HepG2 (cell line): ENCODE data around the gene MIER2.

Experiments used
- ATF7 ChIP-seq, 2 experiments: fragments of 450-650 bp in 1 of 2; sonication (generic) in 1 of 2; formaldehyde crosslinking in 1 of 2; IDR thresholded peaks; 2 replicates each; pipeline versions ENCODE4 v1.4.0 to v1.6.1; 2016 to 2020; ENCODE audit warnings: antibody characterized with exemption in 1 of 2, mild to moderate bottlenecking in 1 of 2, missing genetic modification reagents in 1 of 2
- CAMTA2 ChIP-seq: sonication (generic); formaldehyde crosslinking; IDR thresholded peaks from 2 replicates; pipeline ENCODE4 v1.4.0; 2020; ENCODE audit warnings: mild to moderate bottlenecking, missing genetic modification reagents, borderline replicate concordance
- ESRRA ChIP-seq: sonication (generic); formaldehyde crosslinking; IDR thresholded peaks from 2 replicates; pipeline ENCODE4 v1.5.1; 2020; ENCODE audit warnings: mild to moderate bottlenecking, low read depth, missing genetic modification reagents
- POLR2AphosphoS5 ChIP-seq: IDR thresholded peaks from 2 replicates; pipeline ENCODE4 v1.6.1; 2012; ENCODE audit warnings: low read depth, low read length
- RBM22 ChIP-seq: fragments of 200-400 bp; formaldehyde crosslinking; optimal IDR thresholded peaks from 2 replicates; pipeline ENCODE3; 2017; ENCODE audit warnings: mild to moderate bottlenecking, low read length, moderate library complexity
- XRCC5 ChIP-seq: fragments of 200-400 bp; formaldehyde crosslinking; optimal IDR thresholded peaks from 2 replicates; pipeline ENCODE3; 2017; ENCODE audit warnings: mild to moderate bottlenecking, low read length
- TF ChIP-seq, protein P1 (sequence below), 2 experiments: IDR thresholded peaks; 2 replicates each; pipeline ENCODE4 v1.6.1; 2011 to 2012; ENCODE audit warnings: low read length in 2 of 2, borderline replicate concordance in 1 of 2, low read depth in 1 of 2, mild to moderate bottlenecking in 1 of 2, moderate library complexity in 1 of 2
- TF ChIP-seq, protein P2 (sequence below): sonication (generic); formaldehyde crosslinking; IDR thresholded peaks from 2 replicates; pipeline ENCODE4 v1.5.0; 2020; ENCODE audit warnings: mild to moderate bottlenecking, missing genetic modification reagents, moderate library complexity
- TF ChIP-seq, protein P3 (sequence below): sonication (generic); formaldehyde crosslinking; IDR thresholded peaks from 2 replicates; pipeline ENCODE4 v1.4.0; 2020; ENCODE audit warnings: missing genetic modification reagents

DNA sequence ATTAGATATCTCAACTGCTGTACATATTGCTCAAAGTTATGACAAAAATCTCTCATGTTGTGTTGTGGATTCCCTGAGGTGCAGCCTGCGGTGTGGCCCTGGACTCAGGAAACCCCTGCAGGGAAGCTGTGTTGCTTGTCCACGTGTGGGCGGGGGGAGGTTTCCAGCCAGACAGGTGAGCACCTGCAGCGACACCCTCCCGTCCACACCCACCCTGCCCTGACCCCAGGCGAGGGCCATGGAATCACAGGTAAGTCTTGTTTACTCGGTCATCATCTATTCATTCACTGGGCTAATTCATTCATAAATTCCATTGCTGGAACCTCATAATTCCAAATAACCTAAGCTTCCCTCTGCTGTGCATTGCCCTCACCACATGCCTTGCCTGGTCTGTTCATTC lies 67.5 kb downstream of the MIER2 start:
- TF ChIP-seq RBM22 (no peak), XRCC5 (no peak), ESRRA (CRISPR knock-in tag) (no peak), CAMTA2 (no peak), ATF7 (IDR thresholded peaks at IDR 0.05) (no peak), ATF7 (CRISPR knock-in tag; IDR thresholded peaks at IDR 0.05) (no peak), POLR2AphosphoS5 (no peak)
- TF ChIP-seq, protein P1, sequence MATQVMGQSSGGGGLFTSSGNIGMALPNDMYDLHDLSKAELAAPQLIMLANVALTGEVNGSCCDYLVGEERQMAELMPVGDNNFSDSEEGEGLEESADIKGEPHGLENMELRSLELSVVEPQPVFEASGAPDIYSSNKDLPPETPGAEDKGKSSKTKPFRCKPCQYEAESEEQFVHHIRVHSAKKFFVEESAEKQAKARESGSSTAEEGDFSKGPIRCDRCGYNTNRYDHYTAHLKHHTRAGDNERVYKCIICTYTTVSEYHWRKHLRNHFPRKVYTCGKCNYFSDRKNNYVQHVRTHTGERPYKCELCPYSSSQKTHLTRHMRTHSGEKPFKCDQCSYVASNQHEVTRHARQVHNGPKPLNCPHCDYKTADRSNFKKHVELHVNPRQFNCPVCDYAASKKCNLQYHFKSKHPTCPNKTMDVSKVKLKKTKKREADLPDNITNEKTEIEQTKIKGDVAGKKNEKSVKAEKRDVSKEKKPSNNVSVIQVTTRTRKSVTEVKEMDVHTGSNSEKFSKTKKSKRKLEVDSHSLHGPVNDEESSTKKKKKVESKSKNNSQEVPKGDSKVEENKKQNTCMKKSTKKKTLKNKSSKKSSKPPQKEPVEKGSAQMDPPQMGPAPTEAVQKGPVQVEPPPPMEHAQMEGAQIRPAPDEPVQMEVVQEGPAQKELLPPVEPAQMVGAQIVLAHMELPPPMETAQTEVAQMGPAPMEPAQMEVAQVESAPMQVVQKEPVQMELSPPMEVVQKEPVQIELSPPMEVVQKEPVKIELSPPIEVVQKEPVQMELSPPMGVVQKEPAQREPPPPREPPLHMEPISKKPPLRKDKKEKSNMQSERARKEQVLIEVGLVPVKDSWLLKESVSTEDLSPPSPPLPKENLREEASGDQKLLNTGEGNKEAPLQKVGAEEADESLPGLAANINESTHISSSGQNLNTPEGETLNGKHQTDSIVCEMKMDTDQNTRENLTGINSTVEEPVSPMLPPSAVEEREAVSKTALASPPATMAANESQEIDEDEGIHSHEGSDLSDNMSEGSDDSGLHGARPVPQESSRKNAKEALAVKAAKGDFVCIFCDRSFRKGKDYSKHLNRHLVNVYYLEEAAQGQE (IDR thresholded peaks at IDR 0.05; ENCODE audit: borderline replicate concordance in 1 of 2, low read depth in 1 of 2, low read length in 2 of 2): no peak
- TF ChIP-seq, protein P2, sequence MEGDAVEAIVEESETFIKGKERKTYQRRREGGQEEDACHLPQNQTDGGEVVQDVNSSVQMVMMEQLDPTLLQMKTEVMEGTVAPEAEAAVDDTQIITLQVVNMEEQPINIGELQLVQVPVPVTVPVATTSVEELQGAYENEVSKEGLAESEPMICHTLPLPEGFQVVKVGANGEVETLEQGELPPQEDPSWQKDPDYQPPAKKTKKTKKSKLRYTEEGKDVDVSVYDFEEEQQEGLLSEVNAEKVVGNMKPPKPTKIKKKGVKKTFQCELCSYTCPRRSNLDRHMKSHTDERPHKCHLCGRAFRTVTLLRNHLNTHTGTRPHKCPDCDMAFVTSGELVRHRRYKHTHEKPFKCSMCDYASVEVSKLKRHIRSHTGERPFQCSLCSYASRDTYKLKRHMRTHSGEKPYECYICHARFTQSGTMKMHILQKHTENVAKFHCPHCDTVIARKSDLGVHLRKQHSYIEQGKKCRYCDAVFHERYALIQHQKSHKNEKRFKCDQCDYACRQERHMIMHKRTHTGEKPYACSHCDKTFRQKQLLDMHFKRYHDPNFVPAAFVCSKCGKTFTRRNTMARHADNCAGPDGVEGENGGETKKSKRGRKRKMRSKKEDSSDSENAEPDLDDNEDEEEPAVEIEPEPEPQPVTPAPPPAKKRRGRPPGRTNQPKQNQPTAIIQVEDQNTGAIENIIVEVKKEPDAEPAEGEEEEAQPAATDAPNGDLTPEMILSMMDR (CRISPR knock-in tag): no peak
- TF ChIP-seq, protein P3, sequence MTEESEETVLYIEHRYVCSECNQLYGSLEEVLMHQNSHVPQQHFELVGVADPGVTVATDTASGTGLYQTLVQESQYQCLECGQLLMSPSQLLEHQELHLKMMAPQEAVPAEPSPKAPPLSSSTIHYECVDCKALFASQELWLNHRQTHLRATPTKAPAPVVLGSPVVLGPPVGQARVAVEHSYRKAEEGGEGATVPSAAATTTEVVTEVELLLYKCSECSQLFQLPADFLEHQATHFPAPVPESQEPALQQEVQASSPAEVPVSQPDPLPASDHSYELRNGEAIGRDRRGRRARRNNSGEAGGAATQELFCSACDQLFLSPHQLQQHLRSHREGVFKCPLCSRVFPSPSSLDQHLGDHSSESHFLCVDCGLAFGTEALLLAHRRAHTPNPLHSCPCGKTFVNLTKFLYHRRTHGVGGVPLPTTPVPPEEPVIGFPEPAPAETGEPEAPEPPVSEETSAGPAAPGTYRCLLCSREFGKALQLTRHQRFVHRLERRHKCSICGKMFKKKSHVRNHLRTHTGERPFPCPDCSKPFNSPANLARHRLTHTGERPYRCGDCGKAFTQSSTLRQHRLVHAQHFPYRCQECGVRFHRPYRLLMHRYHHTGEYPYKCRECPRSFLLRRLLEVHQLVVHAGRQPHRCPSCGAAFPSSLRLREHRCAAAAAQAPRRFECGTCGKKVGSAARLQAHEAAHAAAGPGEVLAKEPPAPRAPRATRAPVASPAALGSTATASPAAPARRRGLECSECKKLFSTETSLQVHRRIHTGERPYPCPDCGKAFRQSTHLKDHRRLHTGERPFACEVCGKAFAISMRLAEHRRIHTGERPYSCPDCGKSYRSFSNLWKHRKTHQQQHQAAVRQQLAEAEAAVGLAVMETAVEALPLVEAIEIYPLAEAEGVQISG (CRISPR knock-in tag): no peak
